BJ (cell line): ENCODE data around the gene RASSF3. TPM values are rescaled to one million over a fixed set of nuclear protein-coding genes. Genes with fewer than 3 reads are reported as not detected.

ENCODE experiments used
- CTCF ChIA-PET: fragments of 350-600 bp; formaldehyde crosslinking; extraction: SDS; loops from one replicate; lab custom pipeline; 2021; ENCODE audit warnings: antibody characterized with exemption, inconsistent platforms; lab: Yijun Ruan, JAX
- POLR2A ChIA-PET: fragments of 300-600 bp; sonication (Branson Sonifier 250); formaldehyde crosslinking; extraction: SDS; loops from one replicate; lab custom pipeline; 2021; ENCODE audit warnings: antibody characterized with exemption; lab: Charles Lee
- DNase-seq: peaks from one replicate; pipeline ENCODE4 v3.0.0-alpha.2; 2011; ENCODE audit warnings: low read depth
- H3K27me3 ChIP-seq: 2 replicates; pipeline ENCODE4 v1.6.0; 2011; ENCODE audit warnings: low read length; ENCODE audit not compliant: control insufficient read depth, insufficient read depth
- H3K36me3 ChIP-seq: 2 replicates; pipeline ENCODE4 v1.5.1; 2011; ENCODE audit warnings: low read length; ENCODE audit not compliant: control insufficient read depth, insufficient read depth
- H3K4me3 ChIP-seq: 2 replicates; pipeline ENCODE4 v1.5.1; 2011; ENCODE audit warnings: low read depth, mild to moderate bottlenecking, control low read depth, low read length
- polyA plus RNA-seq: library from polyadenylated mRNA; depleted of rRNA; stranded (reverse); fragments of >200 nt; gene quantifications from 2 replicates; pipeline ENCODE4 v1.2.3, GENCODE V29; 2011
- TF ChIP-seq, protein P1 (sequence below): IDR thresholded peaks from 2 replicates; pipeline ENCODE4 v1.5.1; 2011; ENCODE audit warnings: low read depth, mild to moderate bottlenecking, control low read depth, inconsistent platforms, low read length, moderate library complexity; ENCODE audit not compliant: insufficient read depth

Gene RASSF3
- polyA plus RNA-seq, 1 experiment: 27.7 TPM

DNA sequence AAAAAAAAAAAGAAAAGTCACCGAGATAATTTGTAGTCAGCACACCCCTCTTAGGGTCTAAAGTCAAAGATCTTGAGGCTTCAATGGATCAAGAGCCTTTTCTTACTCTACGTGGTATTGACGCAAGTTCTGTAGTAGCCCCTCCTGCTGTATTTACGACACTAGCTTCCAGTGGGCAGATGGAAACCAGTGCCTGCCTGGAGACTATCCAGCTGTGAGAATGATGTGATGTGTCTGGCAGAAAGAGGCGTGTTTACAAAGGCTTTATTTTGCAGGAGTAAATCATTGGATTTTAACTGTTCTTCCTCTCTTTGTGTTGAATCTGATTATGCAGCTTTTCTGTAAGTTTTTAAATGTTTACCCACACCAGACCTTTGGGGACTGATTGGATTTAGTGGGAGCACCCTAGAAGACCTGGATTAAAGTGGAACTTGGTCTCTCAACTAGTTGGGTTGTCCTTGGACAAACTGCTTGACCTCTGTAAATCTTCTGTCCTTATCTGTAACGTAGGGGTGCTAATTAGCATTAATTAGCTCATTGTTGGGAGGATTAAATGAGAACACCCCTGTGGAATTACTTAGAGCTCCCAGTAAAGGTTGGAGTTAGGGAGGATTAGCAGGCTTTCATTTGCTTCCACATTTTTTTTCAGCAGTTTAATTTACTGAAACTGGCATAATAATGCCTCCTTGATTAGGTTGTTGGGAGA is 72.4 kb downstream of the RASSF3 start:
- ChIA-PET CTCF (interaction anchor here (1.4 to 2.1 kb wide), 4 partner anchors 10 to 18 kb away, joined by 3 to 6 read pairs (median 4); no protein-coding TSS in a partner anchor), POLR2A (no interaction called here)
- peak; percentile 41 for DNase-seq
- Histone ChIP-seq H3K27me3 (no peaks in the 10 kb centered on the region), H3K4me3 (no peak overlapping the region), H3K36me3 (peaks cover 1% of the 10 kb centered on the region; the same call in 1 of the 2 replicates)
- TF ChIP-seq, protein P1, sequence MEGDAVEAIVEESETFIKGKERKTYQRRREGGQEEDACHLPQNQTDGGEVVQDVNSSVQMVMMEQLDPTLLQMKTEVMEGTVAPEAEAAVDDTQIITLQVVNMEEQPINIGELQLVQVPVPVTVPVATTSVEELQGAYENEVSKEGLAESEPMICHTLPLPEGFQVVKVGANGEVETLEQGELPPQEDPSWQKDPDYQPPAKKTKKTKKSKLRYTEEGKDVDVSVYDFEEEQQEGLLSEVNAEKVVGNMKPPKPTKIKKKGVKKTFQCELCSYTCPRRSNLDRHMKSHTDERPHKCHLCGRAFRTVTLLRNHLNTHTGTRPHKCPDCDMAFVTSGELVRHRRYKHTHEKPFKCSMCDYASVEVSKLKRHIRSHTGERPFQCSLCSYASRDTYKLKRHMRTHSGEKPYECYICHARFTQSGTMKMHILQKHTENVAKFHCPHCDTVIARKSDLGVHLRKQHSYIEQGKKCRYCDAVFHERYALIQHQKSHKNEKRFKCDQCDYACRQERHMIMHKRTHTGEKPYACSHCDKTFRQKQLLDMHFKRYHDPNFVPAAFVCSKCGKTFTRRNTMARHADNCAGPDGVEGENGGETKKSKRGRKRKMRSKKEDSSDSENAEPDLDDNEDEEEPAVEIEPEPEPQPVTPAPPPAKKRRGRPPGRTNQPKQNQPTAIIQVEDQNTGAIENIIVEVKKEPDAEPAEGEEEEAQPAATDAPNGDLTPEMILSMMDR: no peak

DNA sequence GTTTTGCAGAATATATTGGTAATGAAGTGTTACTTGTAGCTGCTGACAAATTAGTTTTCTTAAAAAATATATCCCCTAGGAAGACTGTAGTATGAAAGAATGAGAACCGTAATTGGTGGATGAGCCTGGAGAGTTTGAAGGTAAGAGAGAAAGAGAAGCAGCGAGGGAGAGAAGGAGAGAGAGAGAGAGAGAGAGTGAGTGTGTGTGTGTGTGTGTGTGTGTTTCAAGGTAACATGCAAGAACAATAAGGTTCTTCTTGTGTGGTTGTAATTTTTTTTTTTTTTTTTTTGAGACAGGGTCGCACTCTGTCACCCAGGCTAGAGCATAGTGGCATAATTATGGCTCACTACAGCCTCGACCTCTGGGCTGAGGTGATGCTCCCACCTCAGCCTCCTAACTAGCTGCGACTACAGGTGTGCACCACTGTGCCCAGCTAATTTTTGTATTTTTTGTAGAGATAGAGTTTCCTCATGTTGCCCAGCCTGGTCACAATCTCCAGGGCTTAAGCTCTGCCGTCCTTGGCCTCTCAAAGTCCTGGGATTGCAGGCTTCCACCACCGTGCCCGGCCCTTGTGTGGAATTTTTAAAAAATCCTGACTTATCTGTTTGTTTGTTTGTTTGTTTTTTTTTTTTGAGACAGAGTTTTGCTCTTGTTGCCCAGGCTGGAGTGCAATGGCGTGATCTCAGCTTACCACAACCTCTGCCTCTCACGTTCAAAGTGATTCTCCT is 73.7 kb downstream of the RASSF3 start:
- ChIA-PET POLR2A (no interaction called here), CTCF (interaction anchor here (1.6 to 1.7 kb wide), 2 partner anchors 14 to 16 kb away, joined by 3 to 4 read pairs; no protein-coding TSS in a partner anchor)
- TF ChIP-seq, protein P1: no peak
- no peaks in the 10 kb centered on the region for H3K27me3 ChIP-seq
- peaks cover 1% of the 10 kb centered on the region; the same call in 1 of the 2 replicates for H3K36me3 ChIP-seq
- no peak overlapping the region for H3K4me3 ChIP-seq
- DNase-seq: no peak

DNA sequence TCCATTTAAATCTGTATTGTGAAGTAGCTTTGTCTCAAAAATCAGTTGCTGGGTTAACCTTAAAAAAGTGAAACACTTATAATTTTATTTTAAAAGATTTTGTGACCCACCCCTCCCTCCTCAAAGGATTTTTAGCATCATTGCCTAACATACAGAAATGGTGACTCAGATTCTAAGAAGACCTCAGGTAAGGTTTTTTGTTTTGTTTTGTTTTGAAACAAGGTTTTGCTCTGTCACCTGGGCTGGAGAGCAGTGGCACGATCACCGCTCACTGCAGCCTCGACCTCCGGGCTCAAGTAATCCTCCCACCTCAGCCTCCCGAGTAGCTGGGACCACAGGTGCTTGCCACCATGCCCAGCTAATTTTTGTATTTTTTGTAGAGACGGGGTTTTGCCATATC is 74.8 kb downstream of the RASSF3 start:
- ChIA-PET POLR2A (no interaction called here), CTCF (no interaction called here)
- H3K27me3 ChIP-seq: no peaks in the 10 kb centered on the region
- H3K36me3 ChIP-seq: peaks cover 1% of the 10 kb centered on the region; the same call in 1 of the 2 replicates
- DNase-seq: no peak
- TF ChIP-seq, protein P1: no peak
- no peak overlapping the region for H3K4me3 ChIP-seq

DNA sequence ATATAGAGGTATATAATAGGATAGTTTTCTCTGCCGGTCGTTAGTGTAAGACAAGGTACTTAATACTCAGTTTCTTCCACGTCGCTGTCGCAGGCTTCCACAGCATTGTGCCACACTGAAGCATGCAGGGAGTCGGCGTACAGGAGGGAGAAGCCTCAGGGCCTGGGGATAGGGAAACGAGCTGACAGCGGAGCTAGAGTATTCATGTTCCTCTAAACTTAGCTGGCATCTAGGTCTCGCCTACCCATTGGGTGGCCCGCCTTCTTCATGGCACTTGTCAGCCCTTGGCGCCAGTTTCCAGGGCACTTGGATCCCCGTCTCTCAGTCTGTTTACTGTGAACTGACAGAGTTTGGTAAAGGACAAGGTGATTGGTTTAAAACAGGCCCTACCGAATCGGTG is 75.3 kb downstream of the RASSF3 start:
- Histone ChIP-seq H3K4me3 (no peak overlapping the region), H3K36me3 (peaks cover 1% of the 10 kb centered on the region; the same call in 1 of the 2 replicates), H3K27me3 (no peaks in the 10 kb centered on the region)
- no peak for DNase-seq
- ChIA-PET CTCF (no interaction called here), POLR2A (no interaction called here)
- TF ChIP-seq, protein P1: no peak

DNA sequence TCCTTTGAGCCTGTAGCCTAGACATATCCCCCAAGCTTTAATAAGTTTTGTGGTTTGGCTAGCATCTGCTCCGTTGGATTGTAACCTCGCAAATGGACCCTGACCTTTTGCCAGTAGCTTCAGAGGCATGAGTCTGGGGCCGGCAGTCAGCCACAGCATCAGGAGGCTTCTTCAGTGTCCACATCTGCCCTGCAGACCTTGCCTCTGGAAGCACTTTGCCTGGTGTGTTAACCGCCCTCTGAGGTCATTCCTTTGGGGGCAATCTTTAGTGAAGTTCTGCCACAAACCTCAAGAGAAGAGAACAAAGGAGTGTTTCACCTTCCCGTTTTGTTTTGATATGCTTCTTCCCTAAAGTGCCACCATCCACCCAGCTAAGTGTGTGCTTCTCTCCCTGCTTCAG is 77.5 kb downstream of the RASSF3 start:
- no peaks in the 10 kb centered on the region for H3K27me3 ChIP-seq
- TF ChIP-seq, protein P1: no peak
- DNase-seq: peak; percentile 49
- no peak overlapping the region for H3K4me3 ChIP-seq
- CTCF ChIA-PET: interaction anchor here (2.4 to 3.2 kb wide), 2 partner anchors 9 to 138 kb away, joined by 8 to 12 read pairs; no protein-coding TSS in a partner anchor
- H3K36me3 ChIP-seq: peaks cover 1% of the 10 kb centered on the region; the same call in 1 of the 2 replicates
- POLR2A ChIA-PET: no interaction called here
